ENCODE measurements around the gene TNFRSF6B. TPM values are rescaled to one million over a fixed set of nuclear protein-coding genes. Genes with fewer than 3 reads are reported as not detected.
"Not testable (repeated sequence)": the region's sequence is repeated elsewhere in the genome, so short reads cannot be mapped to it uniquely, and the experiment has no call there.

Gene TNFRSF6B
- total RNA-seq, 1 donor from 2014 or later: 2.8 TPM

- no peak for FAIRE-seq
- Histone ChIP-seq H2AFZ (ENCODE audit: low read depth, low read length) (no peak overlapping the region), H3K36me3 (ENCODE audit: insufficient read depth, low read length) (peaks cover 17% of the 10 kb centered on the region), H3K4me1 (ENCODE audit: insufficient read depth, low read length) (no peaks in the 10 kb centered on the region), H4K20me1 (ENCODE audit: insufficient read depth, low read length) (peaks cover 8% of the 10 kb centered on the region), H3K27ac (ENCODE audit: low read depth, low read length) (no peak overlapping the region), H3K9ac (ENCODE audit: low read length) (no peak overlapping the region), H3K9me3 (ENCODE audit: insufficient read depth, low read depth, low read length) (no peaks in the 10 kb centered on the region), H3K79me2 (ENCODE audit: insufficient read depth, low read length) (peaks cover 13% of the 10 kb centered on the region), H3K4me3 (ENCODE audit: insufficient read depth, low read depth, low read length) (no peak overlapping the region), H3K4me2 (ENCODE audit: low read length) (no peak overlapping the region), H3K27me3 (ENCODE audit: insufficient read depth, low read length) (no peaks in the 10 kb centered on the region)
- Mint-ChIP-seq H3K9me3 (ENCODE audit: unreplicated experiment) (no peaks in the 10 kb centered on the region), H3K27ac (ENCODE audit: unreplicated experiment) (no peak overlapping the region), H3K36me3 (ENCODE audit: low read depth, unreplicated experiment) (peaks cover 21% of the 10 kb centered on the region), H3K27me3 (ENCODE audit: low read depth, unreplicated experiment) (no peaks in the 10 kb centered on the region), H3K4me1 (ENCODE audit: low read depth, unreplicated experiment) (peaks cover 3% of the 10 kb centered on the region), H3K4me3 (ENCODE audit: unreplicated experiment) (no peak overlapping the region)
- DNase-seq (ENCODE audit: low read depth): no peak
- TF ChIP-seq CTCF (IDR thresholded peaks at IDR 0.05; ENCODE audit: insufficient read depth, low read depth, low read length) (no peak), EZH2 (IDR thresholded peaks at IDR 0.05; ENCODE audit: insufficient read depth, low read length) (no peak)
Measured at GRCh38 chr20:63667858-63668257, 28.6 kb upstream of the TNFRSF6B start.

- Mint-ChIP-seq H3K36me3 (ENCODE audit: low read depth, unreplicated experiment) (peaks cover 21% of the 10 kb centered on the region), H3K27ac (ENCODE audit: unreplicated experiment) (no peak overlapping the region), H3K4me3 (ENCODE audit: unreplicated experiment) (no peak overlapping the region), H3K9me3 (ENCODE audit: unreplicated experiment) (no peaks in the 10 kb centered on the region), H3K27me3 (ENCODE audit: low read depth, unreplicated experiment) (no peaks in the 10 kb centered on the region), H3K4me1 (ENCODE audit: low read depth, unreplicated experiment) (peaks cover 3% of the 10 kb centered on the region)
- FAIRE-seq (no peak), DNase-seq (ENCODE audit: low read depth) (no peak)
- Histone ChIP-seq H3K4me2 (ENCODE audit: low read length) (no peak overlapping the region), H4K20me1 (ENCODE audit: insufficient read depth, low read length) (peaks cover 8% of the 10 kb centered on the region), H3K4me3 (ENCODE audit: insufficient read depth, low read depth, low read length) (no peak overlapping the region), H2AFZ (ENCODE audit: low read depth, low read length) (no peak overlapping the region), H3K27ac (ENCODE audit: low read depth, low read length) (no peak overlapping the region), H3K9ac (ENCODE audit: low read length) (no peak overlapping the region), H3K27me3 (ENCODE audit: insufficient read depth, low read length) (no peaks in the 10 kb centered on the region), H3K79me2 (ENCODE audit: insufficient read depth, low read length) (peaks cover 13% of the 10 kb centered on the region), H3K4me1 (ENCODE audit: insufficient read depth, low read length) (no peaks in the 10 kb centered on the region), H3K36me3 (ENCODE audit: insufficient read depth, low read length) (peaks cover 17% of the 10 kb centered on the region), H3K9me3 (ENCODE audit: insufficient read depth, low read depth, low read length) (no peaks in the 10 kb centered on the region)
- no peak for TF ChIP-seq EZH2 (IDR thresholded peaks at IDR 0.05; ENCODE audit: insufficient read depth, low read length)
- TF ChIP-seq CTCF (IDR thresholded peaks at IDR 0.05; ENCODE audit: insufficient read depth, low read depth, low read length): no peak
Measured at GRCh38 chr20:63668351-63668750, 28.1 kb upstream of the TNFRSF6B start.

- H3K36me3 Mint-ChIP-seq (ENCODE audit: low read depth, unreplicated experiment): peaks cover 21% of the 10 kb centered on the region
- H4K20me1 ChIP-seq (ENCODE audit: insufficient read depth, low read length); H3K4me3 ChIP-seq (ENCODE audit: insufficient read depth, low read depth, low read length); DNase-seq (ENCODE audit: low read depth); H3K4me1 ChIP-seq (ENCODE audit: insufficient read depth, low read length); H3K27ac Mint-ChIP-seq (ENCODE audit: unreplicated experiment); H3K9ac ChIP-seq (ENCODE audit: low read length); H3K27me3 ChIP-seq (ENCODE audit: insufficient read depth, low read length); H2AFZ ChIP-seq (ENCODE audit: low read depth, low read length); H3K4me1 Mint-ChIP-seq (ENCODE audit: low read depth, unreplicated experiment); H3K27ac ChIP-seq (ENCODE audit: low read depth, low read length); H3K9me3 ChIP-seq (ENCODE audit: insufficient read depth, low read depth, low read length); H3K4me2 ChIP-seq (ENCODE audit: low read length); FAIRE-seq; H3K27me3 Mint-ChIP-seq (ENCODE audit: low read depth, unreplicated experiment); H3K9me3 Mint-ChIP-seq (ENCODE audit: unreplicated experiment); H3K4me3 Mint-ChIP-seq (ENCODE audit: unreplicated experiment); H3K79me2 ChIP-seq (ENCODE audit: insufficient read depth, low read length): not testable (repeated sequence)
- H3K36me3 ChIP-seq (ENCODE audit: insufficient read depth, low read length): peaks cover 16% of the 10 kb centered on the region
Measured at GRCh38 chr20:63671695-63672094, 24.8 kb upstream of the TNFRSF6B start.

Data from astrocyte (in vitro differentiated cells and primary cell).